GM12864 (cell line): ENCODE data around the gene RNF152.
"Not testable (repeated sequence)": the region's sequence is repeated elsewhere in the genome, so short reads cannot be mapped to it uniquely, and the experiment has no call there.

Experiments used
- DNase-seq: peaks from one replicate; pipeline ENCODE4 v3.0.0-alpha.2; 2011; ENCODE audit warnings: low read depth
- H3K4me3 ChIP-seq: 2 replicates; pipeline ENCODE4 v1.5.1; 2011; ENCODE audit warnings: mild to moderate bottlenecking, low read depth, low read length, control low read depth
- TF ChIP-seq, protein P1 (sequence below): IDR thresholded peaks from 2 replicates; pipeline ENCODE4 v1.5.1; 2011; ENCODE audit warnings: low read depth, mild to moderate bottlenecking, moderate library complexity, low read length, control low read depth, inconsistent platforms; ENCODE audit errors: missing control alignments

RNF152 gene

DNA sequence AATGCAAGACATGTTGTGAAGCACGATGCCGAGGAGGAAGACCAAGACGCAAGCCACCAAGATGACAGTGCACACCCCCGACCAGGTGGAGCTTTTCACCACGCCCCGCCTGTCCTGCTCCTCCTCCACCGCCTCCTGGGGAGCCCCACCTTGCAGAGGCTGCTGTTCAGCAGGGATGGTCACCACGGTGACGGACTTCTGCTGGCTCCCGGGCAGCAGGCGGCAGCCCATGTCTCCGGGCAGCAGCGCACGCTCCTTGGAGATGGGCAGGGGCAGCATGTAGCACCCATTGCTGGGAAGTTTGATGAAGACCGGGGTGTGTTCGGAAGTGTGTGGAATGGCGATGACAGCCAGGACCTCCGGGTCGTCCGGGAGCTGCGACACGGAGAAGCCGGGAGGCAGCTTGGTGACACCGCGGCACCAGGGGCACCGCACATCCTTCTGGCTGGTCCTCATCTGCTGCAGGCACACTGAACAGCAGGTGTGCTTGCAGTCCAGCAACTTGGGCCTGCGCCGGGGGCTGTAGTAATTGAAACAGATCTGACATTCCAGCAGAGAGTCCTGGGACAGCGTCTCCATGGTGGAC is 76.8 kb downstream of the RNF152 start:
- DNase-seq: no peak
- H3K4me3 ChIP-seq: no peak overlapping the region
- TF ChIP-seq, protein P1, sequence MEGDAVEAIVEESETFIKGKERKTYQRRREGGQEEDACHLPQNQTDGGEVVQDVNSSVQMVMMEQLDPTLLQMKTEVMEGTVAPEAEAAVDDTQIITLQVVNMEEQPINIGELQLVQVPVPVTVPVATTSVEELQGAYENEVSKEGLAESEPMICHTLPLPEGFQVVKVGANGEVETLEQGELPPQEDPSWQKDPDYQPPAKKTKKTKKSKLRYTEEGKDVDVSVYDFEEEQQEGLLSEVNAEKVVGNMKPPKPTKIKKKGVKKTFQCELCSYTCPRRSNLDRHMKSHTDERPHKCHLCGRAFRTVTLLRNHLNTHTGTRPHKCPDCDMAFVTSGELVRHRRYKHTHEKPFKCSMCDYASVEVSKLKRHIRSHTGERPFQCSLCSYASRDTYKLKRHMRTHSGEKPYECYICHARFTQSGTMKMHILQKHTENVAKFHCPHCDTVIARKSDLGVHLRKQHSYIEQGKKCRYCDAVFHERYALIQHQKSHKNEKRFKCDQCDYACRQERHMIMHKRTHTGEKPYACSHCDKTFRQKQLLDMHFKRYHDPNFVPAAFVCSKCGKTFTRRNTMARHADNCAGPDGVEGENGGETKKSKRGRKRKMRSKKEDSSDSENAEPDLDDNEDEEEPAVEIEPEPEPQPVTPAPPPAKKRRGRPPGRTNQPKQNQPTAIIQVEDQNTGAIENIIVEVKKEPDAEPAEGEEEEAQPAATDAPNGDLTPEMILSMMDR: no peak

DNA sequence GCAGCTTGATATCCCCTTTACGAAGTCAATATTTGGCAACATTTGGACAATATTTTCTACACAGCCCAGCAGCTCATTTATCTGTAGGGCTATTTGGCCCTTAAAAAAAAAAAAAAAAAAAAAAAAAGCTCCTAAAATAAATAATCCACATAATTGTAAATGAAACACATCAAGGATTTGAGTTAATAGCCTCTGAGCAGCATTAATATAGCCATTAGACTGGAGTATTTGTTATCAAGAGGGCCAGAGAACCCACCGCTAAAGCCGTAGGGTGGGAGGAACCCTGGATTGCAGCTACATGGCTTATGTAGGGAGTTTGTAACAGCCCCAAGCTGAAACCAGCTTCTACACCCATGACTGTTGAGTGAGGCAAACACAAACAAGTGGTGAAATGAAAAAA is 84.5 kb downstream of the RNF152 start:
- no peak for DNase-seq
- H3K4me3 ChIP-seq: no peak overlapping the region
- TF ChIP-seq, protein P1: no peak

DNA sequence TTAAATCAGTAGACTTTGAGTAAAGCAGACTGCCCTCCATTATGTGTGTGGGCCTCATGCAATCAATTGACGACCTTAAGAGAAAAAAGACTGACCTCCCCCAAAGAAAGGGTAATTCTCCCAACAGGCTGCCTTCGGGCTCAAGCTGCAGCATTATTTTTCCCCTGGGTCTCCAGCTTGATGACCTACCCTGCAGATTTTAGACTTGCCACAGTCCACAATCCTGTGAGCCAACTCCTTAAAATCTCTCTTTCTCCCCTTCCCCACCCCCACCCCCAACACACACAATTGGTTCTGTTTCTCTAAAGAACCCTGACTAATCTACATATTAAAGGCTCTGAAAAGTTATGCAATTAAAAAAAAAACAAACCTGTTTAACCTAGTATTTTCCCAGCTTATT is 89.4 kb downstream of the RNF152 start:
- TF ChIP-seq, protein P1: no peak
- no peak overlapping the region for H3K4me3 ChIP-seq
- DNase-seq: no peak

DNA sequence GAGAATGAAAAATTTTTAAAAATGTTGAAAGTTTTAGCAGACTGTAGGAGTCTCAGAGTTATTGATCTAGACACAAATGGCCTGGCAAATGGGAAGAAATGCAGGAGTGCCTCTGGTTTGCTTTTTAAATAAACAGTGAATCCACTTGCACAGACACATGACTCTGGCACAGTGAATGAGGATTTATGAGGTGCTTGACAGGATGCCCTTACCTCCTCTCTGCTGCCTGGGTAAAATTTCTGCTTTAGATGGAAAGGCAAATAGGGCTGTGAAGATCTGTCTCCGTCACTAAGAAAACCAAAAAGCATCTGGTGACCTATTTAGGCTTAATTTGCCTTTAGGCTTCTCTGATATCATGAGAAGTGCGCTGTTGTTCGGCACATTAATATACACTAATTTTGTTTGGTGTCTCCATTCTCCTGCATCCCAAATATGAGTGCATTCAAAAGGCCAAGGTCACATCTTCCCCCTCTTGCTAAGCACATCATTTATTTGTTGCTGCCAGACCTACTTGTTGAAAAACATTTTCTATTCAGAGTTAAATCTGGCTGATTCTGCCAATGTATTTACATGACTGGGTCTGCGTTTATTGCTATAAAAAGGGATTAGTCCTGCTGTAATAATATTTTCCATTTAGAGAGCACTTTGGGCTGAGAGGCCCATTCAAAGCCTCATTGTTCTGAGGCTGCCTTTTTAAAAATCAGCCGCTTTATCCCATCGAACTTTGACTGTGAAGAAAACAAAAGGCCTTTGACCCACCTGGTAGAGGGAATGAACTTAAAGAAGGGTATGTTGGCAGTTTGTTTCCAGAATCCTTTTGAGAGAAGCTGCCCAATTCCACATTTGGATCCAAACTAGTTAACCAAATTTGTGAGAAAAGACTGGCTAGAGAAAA is 94.9 kb downstream of the RNF152 start:
- no peak for DNase-seq
- TF ChIP-seq, protein P1: no peak
- H3K4me3 ChIP-seq: no peak overlapping the region

DNA sequence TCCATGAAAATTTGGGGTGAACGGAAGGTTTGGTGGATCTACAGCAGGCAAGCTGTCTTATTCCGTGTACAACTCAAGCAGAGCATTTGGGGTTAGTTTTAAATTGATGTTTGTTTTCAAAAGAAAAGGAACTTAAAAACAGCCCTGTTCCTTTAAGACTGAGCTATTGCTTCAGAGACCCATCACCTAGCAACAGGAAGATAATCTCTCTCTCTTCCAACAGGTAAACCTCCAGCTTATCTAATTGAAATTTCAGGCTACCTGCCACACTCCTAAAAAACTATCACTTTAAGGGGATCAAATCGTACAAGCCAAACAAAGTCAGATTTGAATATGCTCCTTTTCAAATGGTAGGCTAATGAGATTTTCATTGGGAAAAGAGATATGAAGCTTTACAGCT is 101.8 kb downstream of the RNF152 start:
- DNase-seq: no peak
- TF ChIP-seq, protein P1: no peak
- H3K4me3 ChIP-seq: no peak overlapping the region

DNA sequence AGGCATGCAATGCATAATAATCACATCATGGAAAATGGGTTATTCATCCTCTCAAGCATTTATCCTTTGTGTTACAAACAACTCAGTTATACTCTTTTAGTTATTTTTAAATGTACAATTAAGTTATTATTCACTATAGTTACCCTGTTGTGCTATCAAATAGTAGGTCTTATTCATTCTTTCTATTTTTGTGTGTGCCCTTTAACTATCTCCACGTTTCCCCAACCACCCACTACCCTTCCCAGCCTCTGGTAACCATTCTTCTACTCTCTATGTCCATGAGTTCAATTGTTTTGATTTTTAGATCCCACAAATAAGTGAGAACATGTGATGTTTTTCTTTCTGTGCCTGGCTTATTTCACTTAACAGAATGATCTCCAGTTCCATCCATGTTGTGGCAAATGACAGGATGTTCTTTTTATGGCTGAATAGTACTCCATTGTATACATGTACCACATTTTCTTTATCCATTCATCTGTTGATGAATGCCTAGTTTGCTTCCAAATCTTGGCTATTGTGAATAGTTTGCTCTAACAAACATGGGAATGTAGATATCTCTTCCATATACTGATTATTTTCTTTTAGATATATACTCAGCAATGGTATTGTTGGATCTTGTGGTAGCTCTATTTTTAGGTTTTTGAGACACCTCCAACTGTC is 105.7 kb downstream of the RNF152 start:
- H3K4me3 ChIP-seq, DNase-seq: not testable (repeated sequence)

GRCh38 chr18:61785588-61785987 is 107.2 kb downstream of the RNF152 start:
- H3K4me3 ChIP-seq: no peak overlapping the region
- no peak for DNase-seq
- TF ChIP-seq, protein P1: no peak
